HEK293 (cell line): ENCODE measurements around the gene LARP1.

Experiments used
- CTCF ChIA-PET: fragments of 350-600 bp; formaldehyde crosslinking; extraction: SDS; loops from one replicate; lab custom pipeline; 2021; ENCODE audit warnings: antibody characterized with exemption; lab: Yijun Ruan, JAX
- POLR2A ChIA-PET: fragments of 300-600 bp; formaldehyde crosslinking; extraction: SDS; loops from one replicate; lab custom pipeline; 2020; ENCODE audit warnings: antibody characterized with exemption, inconsistent platforms; lab: Yijun Ruan, JAX
- H3K27ac ChIP-seq: fragments of 200-500 bp; sonication (Bioruptor generic); 2 replicates; pipeline ENCODE4 v1.5.1; 2014; ENCODE audit warnings: low read depth, low read length, control low read depth, inconsistent platforms; ENCODE audit errors: extremely low read depth
- H3K36me3 ChIP-seq, 2 experiments: fragments of 200-500 bp in 1 of 2; sonication (Bioruptor generic) in 1 of 2; 1 replicate in 1 of 2; 2 replicates in 1 of 2; pipeline ENCODE4 v1.5.1; 2014 to 2017; ENCODE audit warnings: inconsistent platforms in 2 of 2, low read length in 2 of 2; ENCODE audit not compliant: control insufficient read depth in 2 of 2, insufficient read depth in 1 of 2
- H3K4me1 ChIP-seq: fragments of 200-500 bp; sonication (Bioruptor generic); 2 replicates; pipeline ENCODE4 v1.5.1; 2014; ENCODE audit warnings: mild to moderate bottlenecking, low read length, inconsistent platforms; ENCODE audit not compliant: control insufficient read depth, insufficient read depth
- H3K4me3 ChIP-seq: 2 replicates; pipeline ENCODE4 v1.5.1; 2011; ENCODE audit warnings: low read depth, mild to moderate bottlenecking, control low read depth, low read length, moderate library complexity
- H3K9me3 ChIP-seq: fragments of 200-500 bp; sonication (Bioruptor generic); 2 replicates; pipeline ENCODE4 v1.5.1; 2014; ENCODE audit warnings: low read depth, low read length, inconsistent platforms; ENCODE audit not compliant: control insufficient read depth, insufficient read depth
- GLIS1 ChIP-seq: fragments of 450-650 bp; formaldehyde crosslinking; IDR thresholded peaks from 2 replicates; pipeline ENCODE4 v1.5.1; 2016; ENCODE audit warnings: missing biosample characterization, missing genetic modification characterization
- TRIM28 ChIP-seq: IDR thresholded peaks from 2 replicates; pipeline ENCODE4 v1.6.1; 2011; ENCODE audit warnings: low read length, control low read depth, borderline replicate concordance
- ZNF266 ChIP-seq: fragments of 450-650 bp; formaldehyde crosslinking; IDR thresholded peaks from 2 replicates; pipeline ENCODE4 v1.5.1; 2016; ENCODE audit warnings: missing biosample characterization, missing genetic modification characterization, low read depth
- ZNF274 ChIP-seq, 2 experiments: fragments of 200-500 bp in 1 of 2; fragments of 450-650 bp in 1 of 2; sonication (Bioruptor generic) in 1 of 2; formaldehyde crosslinking in 1 of 2; IDR thresholded peaks; 2 replicates each; pipeline versions ENCODE4 v1.5.1 to v1.6.1; 2014 to 2016; ENCODE audit warnings: borderline replicate concordance in 1 of 2, inconsistent platforms in 1 of 2, low read length in 1 of 2, missing biosample characterization in 1 of 2, missing genetic modification characterization in 1 of 2
- ZNF324 ChIP-seq: fragments of 450-650 bp; formaldehyde crosslinking; IDR thresholded peaks from 2 replicates; pipeline ENCODE4 v1.5.1; 2016; ENCODE audit warnings: missing biosample characterization, missing genetic modification characterization
- ZNF501 ChIP-seq: fragments of 450-650 bp; formaldehyde crosslinking; IDR thresholded peaks from 2 replicates; pipeline ENCODE4 v1.5.1; 2016; ENCODE audit warnings: missing biosample characterization, missing genetic modification characterization
- ZNF518A ChIP-seq: fragments of 450-650 bp; formaldehyde crosslinking; conservative IDR thresholded peaks from 2 replicates; pipeline ENCODE4 v1.5.1; 2016; ENCODE audit warnings: low read depth, missing biosample characterization, missing genetic modification characterization
- ZNF555 ChIP-seq: fragments of 450-650 bp; formaldehyde crosslinking; conservative IDR thresholded peaks from 2 replicates; pipeline ENCODE4 v1.5.1; 2017; ENCODE audit warnings: missing biosample characterization, mild to moderate bottlenecking, missing genetic modification characterization, inconsistent platforms
- ZNF610 ChIP-seq: fragments of 450-650 bp; formaldehyde crosslinking; IDR thresholded peaks from 2 replicates; pipeline ENCODE4 v1.5.1; 2016; ENCODE audit warnings: missing biosample characterization, missing genetic modification characterization, borderline replicate concordance
- ZNF629 ChIP-seq: fragments of 450-650 bp; formaldehyde crosslinking; IDR thresholded peaks from 2 replicates; pipeline ENCODE4 v1.5.1; 2017; ENCODE audit warnings: missing biosample characterization, missing genetic modification characterization
- ZNF639 ChIP-seq: fragments of 450-650 bp; formaldehyde crosslinking; IDR thresholded peaks from 2 replicates; pipeline ENCODE4 v1.5.1; 2016; ENCODE audit warnings: missing biosample characterization, missing genetic modification characterization
- ZNF777 ChIP-seq: fragments of 450-650 bp; formaldehyde crosslinking; IDR thresholded peaks from 2 replicates; pipeline ENCODE4 v1.5.1; 2017; ENCODE audit warnings: missing biosample characterization, missing genetic modification characterization, borderline replicate concordance
- ZSCAN16 ChIP-seq: fragments of 450-650 bp; formaldehyde crosslinking; IDR thresholded peaks from 2 replicates; pipeline ENCODE4 v1.5.1; 2016; ENCODE audit warnings: missing biosample characterization, missing genetic modification characterization
- ZSCAN30 ChIP-seq: fragments of 450-650 bp; IDR thresholded peaks from 2 replicates; pipeline ENCODE4 v1.5.1; 2018; ENCODE audit warnings: missing biosample characterization, mild to moderate bottlenecking, missing genetic modification characterization, moderate library complexity
- TF ChIP-seq, protein P1 (sequence below): fragments of 450-650 bp; formaldehyde crosslinking; IDR thresholded peaks from 2 replicates; pipeline ENCODE4 v1.5.1; 2016; ENCODE audit warnings: missing biosample characterization, missing genetic modification characterization
- TF ChIP-seq, protein P2 (sequence below): fragments of 450-650 bp; formaldehyde crosslinking; IDR thresholded peaks from 2 replicates; pipeline ENCODE4 v1.5.1; 2016; ENCODE audit warnings: missing biosample characterization, missing genetic modification characterization

The LARP1 gene

DNA sequence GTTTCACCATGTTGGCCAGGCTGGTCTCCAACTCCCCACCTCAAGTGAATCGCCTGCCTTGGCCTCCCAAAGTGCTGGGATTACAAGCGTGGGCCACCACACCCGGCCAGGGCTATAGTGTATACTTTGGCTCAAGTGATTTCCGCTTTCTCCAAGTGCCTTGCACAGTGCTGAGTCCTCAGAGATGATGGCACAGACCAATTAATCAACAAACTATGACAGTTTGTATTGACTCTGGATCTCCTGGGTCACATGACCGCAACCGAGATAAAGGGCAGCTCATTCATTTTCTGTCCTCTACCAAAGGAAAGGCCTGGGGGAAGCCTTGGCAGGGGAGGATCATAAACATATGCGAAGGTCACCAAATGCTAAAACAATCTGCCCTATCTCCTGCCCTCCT is 11.4 kb upstream of the LARP1 start:
- TF ChIP-seq, protein P1, sequence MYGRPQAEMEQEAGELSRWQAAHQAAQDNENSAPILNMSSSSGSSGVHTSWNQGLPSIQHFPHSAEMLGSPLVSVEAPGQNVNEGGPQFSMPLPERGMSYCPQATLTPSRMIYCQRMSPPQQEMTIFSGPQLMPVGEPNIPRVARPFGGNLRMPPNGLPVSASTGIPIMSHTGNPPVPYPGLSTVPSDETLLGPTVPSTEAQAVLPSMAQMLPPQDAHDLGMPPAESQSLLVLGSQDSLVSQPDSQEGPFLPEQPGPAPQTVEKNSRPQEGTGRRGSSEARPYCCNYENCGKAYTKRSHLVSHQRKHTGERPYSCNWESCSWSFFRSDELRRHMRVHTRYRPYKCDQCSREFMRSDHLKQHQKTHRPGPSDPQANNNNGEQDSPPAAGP (tag by site-specific recombination) = no peak
- TF ChIP-seq ZNF501 (tag by site-specific recombination) = no peak
- no peak for TF ChIP-seq ZNF266 (tag by site-specific recombination)
- no peak for TF ChIP-seq ZNF777 (tag by site-specific recombination)
- no peak for TF ChIP-seq ZNF518A (tag by site-specific recombination)
- TF ChIP-seq ZSCAN30 (tag by site-specific recombination) = no peak
- TF ChIP-seq ZNF324 = no peak
- no peak overlapping the region for H3K27ac ChIP-seq
- no peaks in the 10 kb centered on the region for H3K36me3 ChIP-seq
- H3K4me1 ChIP-seq = no peaks in the 10 kb centered on the region
- CTCF ChIA-PET = no interaction called here
- H3K4me3 ChIP-seq = no peak overlapping the region
- no peaks in the 10 kb centered on the region for H3K9me3 ChIP-seq
- POLR2A ChIA-PET = no interaction called here

DNA sequence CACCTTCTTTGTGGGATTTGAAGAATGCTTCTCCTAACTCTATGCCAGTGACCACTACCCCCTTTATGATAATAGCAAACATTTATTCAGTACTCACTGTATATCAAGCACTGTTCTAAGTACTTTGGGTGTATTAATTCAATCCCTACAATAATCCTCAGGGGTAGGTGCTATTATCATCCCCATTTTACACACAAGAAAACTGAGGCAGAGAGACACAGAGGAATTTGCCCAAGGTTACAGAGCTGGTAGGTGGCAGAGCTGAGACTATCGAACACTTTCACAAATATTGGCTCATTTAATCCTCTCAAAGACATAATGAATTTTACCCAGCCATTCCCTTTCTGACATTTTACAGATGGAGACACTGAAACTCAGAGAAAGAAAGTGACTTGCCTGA is 9.8 kb upstream of the LARP1 start:
- ChIA-PET CTCF (no interaction called here), POLR2A (no interaction called here)
- H3K27ac ChIP-seq = no peak overlapping the region
- no peaks in the 10 kb centered on the region for H3K4me1 ChIP-seq
- no peaks in the 10 kb centered on the region for H3K36me3 ChIP-seq
- H3K4me3 ChIP-seq = no peak overlapping the region
- TF ChIP-seq ZNF274 (IDR thresholded peaks at IDR 0.05; ENCODE audit: low read length) = no peak
- TF ChIP-seq ZNF274 (tag by site-specific recombination; IDR thresholded peaks at IDR 0.05; ENCODE audit: borderline replicate concordance) = no peak
- TF ChIP-seq ZNF610 (tag by site-specific recombination) = no peak
- TF ChIP-seq TRIM28 = no peak
- TF ChIP-seq ZSCAN16 (tag by site-specific recombination) = no peak
- TF ChIP-seq, protein P2, sequence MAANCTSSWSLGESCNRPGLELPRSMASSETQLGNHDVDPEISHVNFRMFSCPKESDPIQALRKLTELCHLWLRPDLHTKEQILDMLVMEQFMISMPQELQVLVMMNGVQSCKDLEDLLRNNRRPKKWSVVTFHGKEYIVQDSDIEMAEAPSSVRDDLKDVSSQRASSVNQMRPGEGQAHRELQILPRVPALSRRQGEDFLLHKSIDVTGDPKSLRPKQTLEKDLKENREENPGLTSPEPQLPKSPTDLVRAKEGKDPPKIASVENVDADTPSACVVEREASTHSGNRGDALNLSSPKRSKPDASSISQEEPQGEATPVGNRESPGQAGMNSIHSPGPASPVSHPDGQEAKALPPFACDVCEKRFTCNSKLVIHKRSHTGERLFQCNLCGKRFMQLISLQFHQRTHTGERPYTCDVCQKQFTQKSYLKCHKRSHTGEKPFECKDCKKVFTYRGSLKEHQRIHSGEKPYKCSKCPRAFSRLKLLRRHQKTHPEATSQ (tag by site-specific recombination) = no peak
- TF ChIP-seq GLIS1 = no peak
- no peak for TF ChIP-seq ZNF629 (tag by site-specific recombination)
- TF ChIP-seq ZNF555 (tag by site-specific recombination) = no peak
- TF ChIP-seq ZNF639 (tag by site-specific recombination) = no peak
- no peaks in the 10 kb centered on the region for H3K9me3 ChIP-seq
